Nephron progenitor cell (in vitro differentiated cells): ENCODE data around the gene HEXIM1.
A peak's percentile ranks its signal among the peaks of the same experiment; 100 is the strongest.

Experiments used
- DNase-seq: peaks from one replicate; pipeline ENCODE4 v3.0.0; 2021
- H3K27ac Mint-ChIP-seq: 2 replicates; pipeline ENCODE4 v1.8.0; 2021; ENCODE audit warnings: mild to moderate bottlenecking, moderate library complexity, mixed read lengths
- H3K27me3 Mint-ChIP-seq: 2 replicates; pipeline ENCODE4 v1.8.0; 2021; ENCODE audit warnings: mild to moderate bottlenecking, low read depth, mixed read lengths; ENCODE audit not compliant: poor library complexity
- H3K36me3 Mint-ChIP-seq: 2 replicates; pipeline ENCODE4 v1.8.0; 2021; ENCODE audit warnings: low read depth, mixed read lengths
- H3K4me1 Mint-ChIP-seq: 2 replicates; pipeline ENCODE4 v1.8.0; 2021; ENCODE audit warnings: mixed read lengths
- H3K4me3 Mint-ChIP-seq: 2 replicates; pipeline ENCODE4 v1.8.0; 2021; ENCODE audit warnings: mild to moderate bottlenecking, moderate library complexity, mixed read lengths
- H3K9me3 Mint-ChIP-seq: 2 replicates; pipeline ENCODE4 v1.8.0; 2021; ENCODE audit warnings: mild to moderate bottlenecking, moderate library complexity, mixed read lengths
- CTCF ChIP-seq: fragments of 200-600 bp; sonication (generic); IDR thresholded peaks from 2 replicates; pipeline ENCODE4 v1.5.0; 2021; ENCODE audit warnings: antibody characterized with exemption

Gene HEXIM1

GRCh38 chr17:45127548-45128300 is 20.6 kb upstream of the HEXIM1 start:
- Mint-ChIP-seq H3K36me3 (no peaks in the 10 kb centered on the region), H3K4me3 (peak overlapping the region; percentile 21), H3K4me1 (peaks cover 57% of the 10 kb centered on the region), H3K27ac (peak overlapping the region; percentile 78), H3K9me3 (no peaks in the 10 kb centered on the region), H3K27me3 (peaks cover 5% of the 10 kb centered on the region)
- no peak for TF ChIP-seq CTCF
- DNase-seq = no peak

GRCh38 chr17:45128331-45128730 is 19.9 kb upstream of the HEXIM1 start:
- Mint-ChIP-seq H3K4me3 (no peak overlapping the region), H3K27me3 (peaks cover 5% of the 10 kb centered on the region), H3K36me3 (no peaks in the 10 kb centered on the region), H3K9me3 (no peaks in the 10 kb centered on the region), H3K27ac (no peak overlapping the region), H3K4me1 (peaks cover 51% of the 10 kb centered on the region)
- DNase-seq = no peak
- TF ChIP-seq CTCF = no peak

- TF ChIP-seq CTCF = no peak
- Mint-ChIP-seq H3K4me1 (peaks cover 49% of the 10 kb centered on the region), H3K9me3 (peaks cover 3% of the 10 kb centered on the region), H3K36me3 (no peaks in the 10 kb centered on the region), H3K4me3 (no peak overlapping the region), H3K27me3 (peaks cover 5% of the 10 kb centered on the region), H3K27ac (no peak overlapping the region)
- DNase-seq = no peak
Observed at GRCh38 chr17:45128989-45129388, 19.3 kb upstream of the HEXIM1 start.

- peak overlapping the region; percentile 74 for H3K27ac Mint-ChIP-seq
- H3K9me3 Mint-ChIP-seq = peaks cover 3% of the 10 kb centered on the region
- peaks cover 46% of the 10 kb centered on the region for H3K4me1 Mint-ChIP-seq
- peak; percentile 43 for DNase-seq
- no peaks in the 10 kb centered on the region for H3K36me3 Mint-ChIP-seq
- TF ChIP-seq CTCF = no peak
- peaks cover 5% of the 10 kb centered on the region for H3K27me3 Mint-ChIP-seq
- no peak overlapping the region for H3K4me3 Mint-ChIP-seq
Observed at GRCh38 chr17:45129426-45129939, 18.8 kb upstream of the HEXIM1 start.

GRCh38 chr17:45129940-45130680 is 18.2 kb upstream of the HEXIM1 start:
- peaks cover 5% of the 10 kb centered on the region for H3K9me3 Mint-ChIP-seq
- no peak overlapping the region for H3K4me3 Mint-ChIP-seq
- no peaks in the 10 kb centered on the region for H3K36me3 Mint-ChIP-seq
- no peak for DNase-seq
- peaks cover 42% of the 10 kb centered on the region for H3K4me1 Mint-ChIP-seq
- H3K27me3 Mint-ChIP-seq = peaks cover 5% of the 10 kb centered on the region
- peak overlapping the region; percentile 25 for H3K27ac Mint-ChIP-seq
- TF ChIP-seq CTCF = no peak
